ENCODE results near the gene GLI1.
A peak's percentile ranks its signal among the peaks of the same experiment; 100 is the strongest.
"Not testable (repeated sequence)": the region's sequence is repeated elsewhere in the genome, so short reads cannot be mapped to it uniquely, and the experiment has no call there.

Gene GLI1

GRCh38 chr12:57441846-57442427 is 17.6 kb upstream of the GLI1 start:
- DNase-seq: no peak

- DNase-seq: not testable (repeated sequence)
These were observed 15.2 kb upstream of the GLI1 start for GRCh38 chr12:57444337-57444736.

- no peak for DNase-seq
These were observed 14.8 kb upstream of the GLI1 start for GRCh38 chr12:57444744-57445143.

DNA sequence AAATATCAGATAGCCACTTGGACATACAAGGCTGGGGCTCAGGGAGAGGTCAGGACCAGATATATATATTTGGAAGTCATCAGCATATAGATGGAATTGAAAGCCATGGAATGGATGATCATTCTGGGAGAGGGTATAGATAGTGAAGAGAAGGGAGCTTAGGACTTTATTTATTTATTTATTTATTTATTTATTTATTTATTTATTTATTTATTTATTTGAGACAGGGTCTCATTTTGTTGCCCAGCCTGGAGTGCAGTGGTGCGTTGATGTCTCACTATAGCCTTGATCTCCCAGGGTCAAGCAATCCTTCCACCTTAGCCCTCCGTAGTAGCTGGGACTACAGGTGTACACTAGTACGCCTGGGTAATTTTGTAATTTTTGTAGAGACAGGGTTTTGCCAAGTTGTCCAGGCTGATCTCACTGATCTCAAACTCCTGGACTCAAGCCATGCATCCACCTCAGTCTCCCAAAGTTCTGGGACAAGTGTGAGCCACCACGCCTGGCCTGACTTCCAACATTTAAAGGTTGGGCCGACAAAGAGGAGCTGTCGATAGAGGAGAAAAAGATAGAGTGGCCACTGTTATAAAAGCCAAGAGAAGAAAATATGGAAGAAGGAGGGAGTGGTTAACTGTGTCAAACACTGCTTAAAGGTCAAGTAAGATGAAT is 13.2 kb upstream of the GLI1 start:
- no peak for DNase-seq

DNA sequence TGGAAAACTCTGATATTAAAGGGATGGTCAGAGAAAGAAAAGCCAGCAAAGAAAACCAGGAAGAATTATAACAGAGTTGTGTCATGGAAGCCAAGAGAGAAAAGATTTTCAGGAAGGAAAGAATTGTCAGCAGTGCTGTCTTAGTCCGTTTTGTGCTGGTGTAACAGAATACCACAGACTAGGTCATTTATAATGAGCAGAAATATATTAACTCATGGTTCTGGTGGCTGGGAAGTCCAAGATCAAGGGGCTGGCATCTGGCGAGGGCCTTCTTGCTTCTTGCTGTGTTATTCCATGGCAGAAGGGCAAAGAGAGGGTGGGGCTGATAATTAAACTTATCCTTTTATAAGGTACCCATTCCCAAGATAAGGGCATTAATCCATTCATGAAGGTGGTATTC is 10.9 kb upstream of the GLI1 start:
- no peak for DNase-seq

- DNase-seq: no peak
These were observed 10.2 kb upstream of the GLI1 start for GRCh38 chr12:57449375-57449774.

DNA sequence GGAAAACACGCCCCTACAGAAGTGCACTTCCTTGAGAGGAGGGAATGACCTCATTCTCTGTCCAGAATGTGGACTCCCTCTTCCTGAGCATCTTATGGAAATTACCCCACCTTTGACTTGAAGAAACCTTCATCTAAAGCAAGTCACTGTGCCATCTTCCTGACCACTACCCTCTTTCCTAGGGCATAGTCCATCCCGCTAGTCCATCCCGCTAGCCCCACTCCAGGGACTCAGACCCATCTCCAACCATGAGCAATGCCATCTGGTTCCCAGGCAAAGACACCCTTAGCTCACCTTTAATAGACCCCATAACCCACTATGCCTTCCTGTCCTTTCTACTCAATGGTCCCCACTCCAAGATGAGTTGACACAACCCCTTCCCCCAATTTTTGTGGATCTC is 9.5 kb upstream of the GLI1 start:
- DNase-seq: no peak

DNA sequence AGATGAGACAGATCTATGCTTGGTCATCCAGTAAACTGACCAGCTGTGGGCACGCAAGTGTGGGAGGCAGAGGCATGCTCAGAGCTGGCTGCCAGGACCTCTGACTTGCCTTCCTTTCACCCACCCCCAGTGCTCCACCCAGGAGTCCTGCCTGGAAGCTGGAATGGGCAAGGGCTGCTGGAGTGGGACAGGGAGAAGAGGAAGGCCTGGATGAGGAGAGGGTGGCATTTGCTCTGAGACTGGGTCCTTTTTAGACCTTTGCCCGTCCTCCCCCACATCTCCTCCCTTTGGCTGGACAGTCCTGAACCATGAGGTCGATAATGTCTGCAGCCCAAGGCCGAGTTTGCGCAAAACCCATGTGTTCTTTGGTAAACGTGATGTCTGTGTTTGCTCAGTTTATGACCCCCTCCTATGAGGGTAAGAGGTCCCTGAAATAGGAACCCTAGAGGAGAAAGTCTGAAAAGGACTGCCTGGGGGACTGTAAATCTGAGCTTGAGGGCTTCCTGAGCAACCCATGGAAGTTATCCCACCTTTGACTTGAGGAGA is 8.3 kb upstream of the GLI1 start:
- no peak for DNase-seq

GRCh38 chr12:57452181-57452936 is 7.2 kb upstream of the GLI1 start:
- DNase-seq: no peak

DNA sequence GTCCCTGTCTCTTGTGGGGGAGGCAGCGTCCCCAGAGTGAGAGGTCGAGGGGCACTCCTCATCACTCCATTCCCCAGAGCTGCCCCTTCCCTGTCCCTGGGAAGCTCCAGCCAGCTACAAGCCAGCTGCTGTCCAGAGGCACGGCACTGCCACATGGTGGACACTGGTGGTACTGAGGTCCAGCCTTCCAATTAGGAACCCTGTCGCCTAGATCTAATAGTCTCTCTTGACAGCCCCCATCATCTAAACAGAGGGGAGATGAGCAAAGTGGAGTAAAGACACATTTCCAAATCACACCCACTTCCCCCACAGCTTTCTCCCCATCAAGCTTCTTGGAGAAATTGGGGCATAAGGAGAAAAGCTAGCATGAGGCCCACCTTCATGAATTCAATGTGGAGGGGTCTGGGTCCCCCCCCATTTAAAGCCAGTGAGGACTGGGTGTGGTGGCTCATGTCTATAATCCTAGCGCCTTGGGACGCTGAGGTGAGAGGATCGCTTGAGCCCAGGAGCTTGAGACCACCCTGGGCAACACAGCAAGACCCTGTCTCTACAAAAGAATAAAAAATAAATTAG is 6.6 kb upstream of the GLI1 start:
- peak; percentile 72 for DNase-seq

- no peak for DNase-seq
These were observed 5.4 kb upstream of the GLI1 start for GRCh38 chr12:57454213-57454565.

GRCh38 chr12:57454566-57455373 is 4.8 kb upstream of the GLI1 start, which contains the start of gene INHBE:
Gene INHBE, plus strand, starts transcription at chr12:57455307. Its CDS starts 230 bp downstream, at chr12:57455537.
- DNase-seq: peak; percentile 82

DNA sequence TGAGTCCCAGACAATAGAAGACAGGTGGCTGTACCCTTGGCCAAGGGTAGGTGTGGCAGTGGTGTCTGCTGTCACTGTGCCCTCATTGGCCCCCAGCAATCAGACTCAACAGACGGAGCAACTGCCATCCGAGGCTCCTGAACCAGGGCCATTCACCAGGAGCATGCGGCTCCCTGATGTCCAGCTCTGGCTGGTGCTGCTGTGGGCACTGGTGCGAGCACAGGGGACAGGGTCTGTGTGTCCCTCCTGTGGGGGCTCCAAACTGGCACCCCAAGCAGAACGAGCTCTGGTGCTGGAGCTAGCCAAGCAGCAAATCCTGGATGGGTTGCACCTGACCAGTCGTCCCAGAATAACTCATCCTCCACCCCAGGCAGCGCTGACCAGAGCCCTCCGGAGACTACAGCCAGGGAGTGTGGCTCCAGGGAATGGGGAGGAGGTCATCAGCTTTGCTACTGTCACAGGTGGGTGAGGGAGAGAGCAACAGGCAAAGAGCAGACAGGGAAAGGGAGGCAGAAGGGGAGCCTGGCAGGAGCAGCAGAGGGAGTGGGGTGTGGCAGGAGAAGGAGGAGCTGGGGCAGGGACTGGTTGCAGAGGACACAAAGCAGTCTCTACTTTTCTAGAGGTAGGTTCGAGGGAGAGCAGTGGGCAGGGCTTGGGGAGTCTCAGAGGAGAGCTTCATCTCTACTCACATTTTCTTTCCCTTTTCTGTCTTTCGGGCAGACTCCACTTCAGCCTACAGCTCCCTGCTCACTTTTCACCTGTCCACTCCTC is 4.0 kb upstream of the GLI1 start:
- peak; percentile 27 for DNase-seq

DNA sequence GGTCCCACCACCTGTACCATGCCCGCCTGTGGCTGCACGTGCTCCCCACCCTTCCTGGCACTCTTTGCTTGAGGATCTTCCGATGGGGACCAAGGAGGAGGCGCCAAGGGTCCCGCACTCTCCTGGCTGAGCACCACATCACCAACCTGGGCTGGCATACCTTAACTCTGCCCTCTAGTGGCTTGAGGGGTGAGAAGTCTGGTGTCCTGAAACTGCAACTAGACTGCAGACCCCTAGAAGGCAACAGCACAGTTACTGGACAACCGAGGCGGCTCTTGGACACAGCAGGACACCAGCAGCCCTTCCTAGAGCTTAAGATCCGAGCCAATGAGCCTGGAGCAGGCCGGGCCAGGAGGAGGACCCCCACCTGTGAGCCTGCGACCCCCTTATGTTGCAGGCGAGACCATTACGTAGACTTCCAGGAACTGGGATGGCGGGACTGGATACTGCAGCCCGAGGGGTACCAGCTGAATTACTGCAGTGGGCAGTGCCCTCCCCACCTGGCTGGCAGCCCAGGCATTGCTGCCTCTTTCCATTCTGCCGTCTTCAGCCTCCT is 3.4 kb upstream of the GLI1 start:
- DNase-seq: peak; percentile 55

DNA sequence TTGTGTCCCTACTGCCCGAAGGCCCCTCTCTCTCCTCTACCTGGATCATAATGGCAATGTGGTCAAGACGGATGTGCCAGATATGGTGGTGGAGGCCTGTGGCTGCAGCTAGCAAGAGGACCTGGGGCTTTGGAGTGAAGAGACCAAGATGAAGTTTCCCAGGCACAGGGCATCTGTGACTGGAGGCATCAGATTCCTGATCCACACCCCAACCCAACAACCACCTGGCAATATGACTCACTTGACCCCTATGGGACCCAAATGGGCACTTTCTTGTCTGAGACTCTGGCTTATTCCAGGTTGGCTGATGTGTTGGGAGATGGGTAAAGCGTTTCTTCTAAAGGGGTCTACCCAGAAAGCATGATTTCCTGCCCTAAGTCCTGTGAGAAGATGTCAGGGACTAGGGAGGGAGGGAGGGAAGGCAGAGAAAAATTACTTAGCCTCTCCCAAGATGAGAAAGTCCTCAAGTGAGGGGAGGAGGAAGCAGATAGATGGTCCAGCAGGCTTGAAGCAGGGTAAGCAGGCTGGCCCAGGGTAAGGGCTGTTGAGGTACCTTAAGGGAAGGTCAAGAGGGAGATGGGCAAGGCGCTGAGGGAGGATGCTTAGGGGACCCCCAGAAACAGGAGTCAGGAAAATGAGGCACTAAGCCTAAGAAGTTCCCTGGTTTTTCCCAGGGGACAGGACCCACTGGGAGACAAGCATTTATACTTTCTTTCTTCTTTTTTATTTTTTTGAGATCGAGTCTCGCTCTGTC is 2.7 kb upstream of the GLI1 start:
- no peak for DNase-seq

DNA sequence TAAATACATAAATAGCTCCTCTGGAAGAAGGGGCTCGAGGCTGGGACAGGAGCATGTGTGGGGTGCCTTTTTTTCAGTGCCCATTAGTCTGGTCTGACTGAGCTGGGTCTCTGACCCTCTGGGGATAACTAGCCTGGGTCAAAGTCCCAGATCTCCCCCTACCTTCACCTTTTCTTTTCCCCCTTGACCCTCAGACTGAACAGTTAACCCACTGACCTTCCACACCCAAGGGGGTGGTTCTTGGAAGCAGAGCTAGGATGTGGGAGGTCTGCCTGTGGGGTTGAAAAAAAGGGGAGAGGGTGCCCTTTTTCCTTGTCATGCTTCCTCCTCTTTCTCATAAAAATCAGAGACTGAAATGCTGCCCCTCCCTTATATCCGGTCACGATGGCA is 925 bp upstream of the GLI1 start:
- DNase-seq: no peak

DNA sequence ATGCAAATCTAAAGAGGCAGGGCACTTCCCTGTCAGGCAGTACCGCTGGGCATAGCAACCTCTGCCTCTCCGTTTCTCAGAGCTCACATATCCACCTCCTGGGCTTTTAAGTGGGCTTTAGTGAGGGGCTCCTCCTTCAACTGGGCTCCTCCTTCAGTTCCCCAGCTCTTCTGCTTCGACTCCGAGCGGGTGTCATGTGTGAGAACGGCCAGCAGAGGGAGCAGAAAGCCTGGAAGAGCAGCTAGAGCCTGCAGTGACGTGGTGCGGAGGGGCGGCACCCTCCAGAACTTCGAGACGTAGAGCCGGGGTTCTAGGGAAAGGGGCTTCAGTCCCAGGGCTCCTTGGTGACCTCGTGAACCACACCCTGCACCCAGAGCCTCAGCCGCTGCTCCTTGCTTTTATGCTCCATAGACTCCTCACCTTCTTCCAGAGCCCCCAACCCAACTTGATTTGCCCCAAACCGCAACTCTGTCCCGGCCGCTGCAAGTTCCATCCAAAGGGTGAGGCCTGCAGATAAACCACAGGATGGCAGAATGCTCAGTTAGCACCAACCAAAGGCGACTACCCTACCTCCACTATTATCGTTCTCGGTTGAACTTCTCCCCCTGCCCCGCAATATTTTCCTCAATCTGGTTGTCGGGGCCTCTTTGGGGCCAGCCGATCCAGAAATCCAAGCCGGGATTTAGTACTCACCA is 383 bp upstream of the GLI1 start:
- peak; percentile 89 for DNase-seq

GRCh38 chr12:57460468-57460784 is 841 bp downstream of the GLI1 start:
- no peak for DNase-seq

DNA sequence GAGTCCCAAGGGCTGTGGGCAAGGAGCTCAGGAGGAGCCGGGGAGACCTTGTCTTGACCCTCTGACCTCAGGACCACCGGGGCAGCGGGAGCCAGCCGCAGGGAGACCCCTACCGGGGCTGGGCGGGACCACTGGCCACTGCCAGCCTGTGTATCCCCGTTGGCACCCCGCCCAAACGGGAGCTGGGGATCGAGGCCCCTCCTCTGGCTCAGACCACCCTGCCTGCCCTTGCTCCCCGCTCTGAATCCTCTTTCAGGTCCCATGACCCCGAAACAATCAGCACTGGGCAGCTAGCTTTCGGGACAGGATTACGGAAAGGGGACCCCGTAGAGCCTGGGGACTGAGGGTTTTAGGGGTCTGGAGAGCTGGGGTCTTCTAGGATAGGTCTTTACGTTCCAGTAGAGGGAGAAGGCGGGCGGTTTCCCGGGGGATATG is 1.3 kb downstream of the GLI1 start:
- DNase-seq: no peak

DNA sequence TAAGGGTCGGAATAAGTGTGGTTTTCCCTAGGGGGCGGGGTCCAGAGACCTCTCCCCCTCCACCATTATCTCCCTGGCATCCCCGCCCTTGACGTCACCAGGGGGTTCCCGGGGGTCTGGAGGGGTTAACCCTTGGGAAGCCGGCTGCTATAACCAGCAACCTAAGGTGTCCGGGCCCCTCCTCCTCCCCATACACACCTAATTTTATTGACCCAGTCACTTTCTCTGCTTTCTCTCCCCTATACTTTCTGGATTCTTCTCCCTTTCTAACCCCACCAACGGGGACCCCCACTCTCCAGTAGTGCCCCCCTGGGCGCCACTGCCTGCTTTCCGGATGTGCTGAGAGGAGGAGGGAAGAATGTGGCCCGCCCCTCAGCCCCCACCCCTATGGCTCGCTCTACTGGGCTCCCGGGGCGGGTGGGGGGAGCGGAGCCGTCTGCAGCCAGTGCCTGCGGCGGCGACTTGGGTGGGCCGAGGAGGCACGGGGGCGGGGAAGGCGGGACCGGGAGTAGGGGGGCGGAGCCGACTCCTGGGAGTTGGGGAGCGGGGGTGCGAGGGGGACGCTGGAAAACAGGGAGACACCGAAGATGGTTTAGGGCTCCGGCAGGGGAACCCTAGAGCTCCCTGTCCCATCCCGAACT is 1.8 kb downstream of the GLI1 start:
- peak; percentile 46 for DNase-seq
